OCI-LY1 (cell line): ENCODE results near the gene IFT43.

Experiments
- H2AFZ ChIP-seq: fragments of 200-600 bp; sonication (generic), shearing (Covaris generic); 2 replicates; pipeline ENCODE4 v1.6.0; 2014; ENCODE audit warnings: antibody characterized with exemption, mild to moderate bottlenecking, low read length
- H3F3A ChIP-seq: fragments of 200-600 bp; sonication (generic), shearing (Covaris generic); 2 replicates; pipeline ENCODE4 v1.6.0; 2014; ENCODE audit warnings: mild to moderate bottlenecking, antibody characterized with exemption, low read length, moderate library complexity; ENCODE audit not compliant: insufficient read depth
- H3K27ac ChIP-seq: fragments of 200-600 bp; sonication (generic); 2 replicates; pipeline ENCODE4 v1.5.1; 2014; ENCODE audit warnings: low read length, mixed run types, mild to moderate bottlenecking, low read depth; ENCODE audit not compliant: poor library complexity, severe bottlenecking
- H3K27me3 ChIP-seq: fragments of 200-600 bp; sonication (generic); 2 replicates; pipeline ENCODE4 v1.6.0; 2014; ENCODE audit warnings: antibody characterized with exemption, mild to moderate bottlenecking, low read length, moderate library complexity; ENCODE audit not compliant: insufficient read depth
- H3K36me3 ChIP-seq: fragments of 200-600 bp; sonication (generic); 2 replicates; pipeline ENCODE4 v1.6.1; 2014; ENCODE audit warnings: mild to moderate bottlenecking, antibody characterized with exemption, low read length, moderate library complexity, mixed read lengths; ENCODE audit not compliant: insufficient read depth
- H3K4me1 ChIP-seq: fragments of 200-600 bp; sonication (generic); 2 replicates; pipeline ENCODE4 v1.5.1; 2014; ENCODE audit warnings: mild to moderate bottlenecking, low read length, moderate library complexity; ENCODE audit not compliant: insufficient read depth, severe bottlenecking
- H3K4me2 ChIP-seq: fragments of 200-600 bp; sonication (generic), shearing (Covaris generic); 2 replicates; pipeline ENCODE4 v1.6.1; 2014; ENCODE audit warnings: low read length
- H3K4me3 ChIP-seq: fragments of 200-600 bp; sonication (generic); 2 replicates; pipeline ENCODE4 v1.5.1; 2014; ENCODE audit warnings: low read length, low read depth, mild to moderate bottlenecking, mixed read lengths; ENCODE audit not compliant: poor library complexity, severe bottlenecking
- H3K79me2 ChIP-seq: fragments of 200-600 bp; shearing (Covaris generic); 2 replicates; pipeline ENCODE4 v1.6.1; 2016; ENCODE audit warnings: mixed run types, low read length, mixed read lengths; ENCODE audit not compliant: insufficient read depth
- H3K9ac ChIP-seq: fragments of 200-600 bp; sonication (generic), shearing (Covaris generic); 2 replicates; pipeline ENCODE4 v1.6.1; 2014; ENCODE audit warnings: mild to moderate bottlenecking, low read length, mixed read lengths
- H3K9me2 ChIP-seq: fragments of 200-600 bp; sonication (generic), shearing (Covaris generic); 2 replicates; pipeline ENCODE4 v1.6.1; 2014; ENCODE audit warnings: low read depth, mild to moderate bottlenecking, low read length, mixed read lengths
- H3K9me3 ChIP-seq: fragments of 200-600 bp; shearing (Covaris generic); 2 replicates; pipeline ENCODE4 v1.6.1; 2014; ENCODE audit warnings: low read length, mixed read lengths
- H4K20me1 ChIP-seq: fragments of 200-600 bp; sonication (generic), shearing (Covaris generic); 2 replicates; pipeline ENCODE4 v1.6.0; 2016; ENCODE audit warnings: mild to moderate bottlenecking, low read length; ENCODE audit not compliant: insufficient read depth
- EZH2 ChIP-seq: fragments of 200-600 bp; sonication (generic), shearing (Covaris generic); IDR thresholded peaks from 2 replicates; pipeline ENCODE4 v1.8.0; 2017; ENCODE audit warnings: borderline replicate concordance, mixed run types, mild to moderate bottlenecking, antibody characterized with exemption, low read length, moderate library complexity, mixed read lengths
- TF ChIP-seq, protein P1 (sequence below): fragments of 200-600 bp; sonication (generic), shearing (Covaris generic); IDR thresholded peaks from 2 replicates; pipeline ENCODE4 v1.5.1; 2017; ENCODE audit warnings: mild to moderate bottlenecking, antibody characterized with exemption, low read length, moderate library complexity, mixed read lengths

Gene IFT43

DNA sequence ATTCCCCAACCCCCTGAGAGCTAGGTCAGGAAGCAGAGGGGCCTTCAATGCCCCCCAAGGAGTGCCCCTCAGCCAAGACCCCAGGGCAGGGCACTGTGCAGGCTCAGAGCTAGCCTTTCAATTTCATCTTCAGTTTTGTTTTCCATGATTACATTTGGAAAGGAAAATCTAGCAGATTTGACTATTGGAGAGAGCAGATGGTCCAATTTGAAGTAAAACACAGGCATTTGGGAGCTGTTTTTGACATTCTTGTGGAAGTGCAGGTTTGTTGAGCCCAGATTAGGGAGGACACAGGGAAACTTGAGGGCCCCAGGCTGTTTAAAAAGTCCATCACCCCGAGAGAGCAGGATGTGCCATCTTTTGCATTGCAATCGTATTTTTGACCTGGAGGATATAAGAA, 107.5 kb downstream of the IFT43 start:
- no peaks in the 10 kb centered on the region for H4K20me1 ChIP-seq
- TF ChIP-seq, protein P1, sequence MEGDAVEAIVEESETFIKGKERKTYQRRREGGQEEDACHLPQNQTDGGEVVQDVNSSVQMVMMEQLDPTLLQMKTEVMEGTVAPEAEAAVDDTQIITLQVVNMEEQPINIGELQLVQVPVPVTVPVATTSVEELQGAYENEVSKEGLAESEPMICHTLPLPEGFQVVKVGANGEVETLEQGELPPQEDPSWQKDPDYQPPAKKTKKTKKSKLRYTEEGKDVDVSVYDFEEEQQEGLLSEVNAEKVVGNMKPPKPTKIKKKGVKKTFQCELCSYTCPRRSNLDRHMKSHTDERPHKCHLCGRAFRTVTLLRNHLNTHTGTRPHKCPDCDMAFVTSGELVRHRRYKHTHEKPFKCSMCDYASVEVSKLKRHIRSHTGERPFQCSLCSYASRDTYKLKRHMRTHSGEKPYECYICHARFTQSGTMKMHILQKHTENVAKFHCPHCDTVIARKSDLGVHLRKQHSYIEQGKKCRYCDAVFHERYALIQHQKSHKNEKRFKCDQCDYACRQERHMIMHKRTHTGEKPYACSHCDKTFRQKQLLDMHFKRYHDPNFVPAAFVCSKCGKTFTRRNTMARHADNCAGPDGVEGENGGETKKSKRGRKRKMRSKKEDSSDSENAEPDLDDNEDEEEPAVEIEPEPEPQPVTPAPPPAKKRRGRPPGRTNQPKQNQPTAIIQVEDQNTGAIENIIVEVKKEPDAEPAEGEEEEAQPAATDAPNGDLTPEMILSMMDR = no peak
- no peak for TF ChIP-seq EZH2
- H3K4me1 ChIP-seq = no peaks in the 10 kb centered on the region
- no peaks in the 10 kb centered on the region for H3F3A ChIP-seq
- no peaks in the 10 kb centered on the region for H3K79me2 ChIP-seq
- no peak overlapping the region for H3K4me2 ChIP-seq
- H3K36me3 ChIP-seq = no peaks in the 10 kb centered on the region
- 0 out of 2 replicates have a peak, but pooled peaks cover 3% of the 10 kb centered on the region for H3K27me3 ChIP-seq
- H3K4me3 ChIP-seq = no peak overlapping the region
- no peak overlapping the region for H3K27ac ChIP-seq
- H3K9me2 ChIP-seq = no peaks in the 10 kb centered on the region
- no peak overlapping the region for H3K9ac ChIP-seq
- H2AFZ ChIP-seq = no peak overlapping the region
- H3K9me3 ChIP-seq = no peaks in the 10 kb centered on the region

DNA sequence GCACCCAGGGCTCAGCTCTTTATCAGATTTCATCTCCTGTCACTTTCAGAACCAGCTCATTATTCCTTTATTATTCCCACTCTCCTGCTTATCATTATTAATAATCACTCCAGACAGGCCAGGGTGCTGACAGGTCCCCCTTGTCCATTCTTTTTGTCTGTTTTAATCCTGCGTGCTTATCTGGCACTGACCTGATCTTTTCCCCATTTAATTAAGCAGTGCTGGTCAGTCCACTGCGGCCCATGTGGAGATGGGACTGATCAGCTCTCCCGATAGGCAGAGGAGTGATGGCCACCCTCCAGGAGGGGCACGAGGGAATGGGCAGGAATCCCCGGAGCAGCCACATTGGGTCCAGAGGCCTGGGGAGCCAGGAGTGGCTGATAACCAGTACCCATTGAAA, 110.7 kb downstream of the IFT43 start:
- H3K27me3 ChIP-seq = 0 out of 2 replicates have a peak, but pooled peaks cover 3% of the 10 kb centered on the region
- TF ChIP-seq, protein P1 = no peak
- TF ChIP-seq EZH2 = no peak
- no peak overlapping the region for H2AFZ ChIP-seq
- H3K27ac ChIP-seq = no peak overlapping the region
- H3K9ac ChIP-seq = no peak overlapping the region
- no peaks in the 10 kb centered on the region for H3K79me2 ChIP-seq
- no peak overlapping the region for H3K4me2 ChIP-seq
- no peaks in the 10 kb centered on the region for H4K20me1 ChIP-seq
- no peaks in the 10 kb centered on the region for H3K9me3 ChIP-seq
- H3K9me2 ChIP-seq = no peaks in the 10 kb centered on the region
- H3K4me3 ChIP-seq = no peak overlapping the region
- H3K36me3 ChIP-seq = no peaks in the 10 kb centered on the region
- H3F3A ChIP-seq = no peaks in the 10 kb centered on the region
- H3K4me1 ChIP-seq = no peaks in the 10 kb centered on the region

DNA sequence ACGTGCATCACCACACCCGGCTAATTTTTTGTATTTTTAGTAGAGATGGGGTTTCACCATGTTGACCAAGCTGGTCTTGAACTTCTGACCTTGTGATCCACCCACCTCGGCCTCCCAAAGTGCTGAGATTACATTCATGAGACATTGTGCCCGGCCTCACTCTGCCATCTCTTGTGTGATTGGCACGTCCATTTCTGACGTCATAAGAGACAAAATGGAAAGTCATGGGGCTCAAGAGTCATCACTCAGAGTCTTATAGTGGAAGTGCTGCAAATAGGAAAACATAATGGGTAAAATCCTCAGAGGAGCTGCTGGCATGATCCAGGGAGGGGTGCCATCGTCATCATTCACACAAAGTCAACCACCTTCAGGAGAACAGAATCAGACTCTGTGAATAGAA, 112.0 kb downstream of the IFT43 start:
- Histone ChIP-seq H3K4me2 (no peak overlapping the region), H3K4me3 (no peak overlapping the region), H3K4me1 (no peaks in the 10 kb centered on the region), H3K27me3 (0 out of 2 replicates have a peak, but pooled peaks cover 3% of the 10 kb centered on the region), H3K27ac (no peak overlapping the region), H3F3A (no peaks in the 10 kb centered on the region), H3K9me2 (no peaks in the 10 kb centered on the region), H4K20me1 (no peaks in the 10 kb centered on the region), H3K36me3 (no peaks in the 10 kb centered on the region), H3K79me2 (no peaks in the 10 kb centered on the region), H2AFZ (no peak overlapping the region), H3K9me3 (no peaks in the 10 kb centered on the region), H3K9ac (no peak overlapping the region)
- TF ChIP-seq, protein P1 = no peak
- TF ChIP-seq EZH2 = no peak
